ENCODE results near the gene EDAR.

The EDAR gene

DNA sequence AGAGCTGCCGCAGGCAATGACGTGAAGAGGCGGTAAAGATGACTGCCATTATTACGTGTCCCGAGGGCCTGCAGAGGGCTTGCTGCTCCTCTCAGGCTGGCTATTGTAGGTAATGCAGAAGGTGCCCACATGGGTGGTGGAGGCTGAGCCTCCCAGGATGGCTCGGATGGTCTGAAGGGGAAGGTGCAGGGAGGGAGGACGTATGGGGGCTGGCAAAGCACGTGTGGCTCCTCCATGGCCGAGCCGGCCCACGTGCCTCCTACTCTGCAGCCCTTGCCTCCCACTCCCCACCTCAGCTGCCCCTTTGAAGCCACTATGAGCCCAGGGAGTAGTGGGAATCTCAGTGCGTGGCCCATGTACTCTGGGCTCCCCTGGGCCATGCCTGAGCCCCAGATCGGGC is 48.9 kb downstream of the EDAR start:
- TF ChIP-seq, protein P1, sequence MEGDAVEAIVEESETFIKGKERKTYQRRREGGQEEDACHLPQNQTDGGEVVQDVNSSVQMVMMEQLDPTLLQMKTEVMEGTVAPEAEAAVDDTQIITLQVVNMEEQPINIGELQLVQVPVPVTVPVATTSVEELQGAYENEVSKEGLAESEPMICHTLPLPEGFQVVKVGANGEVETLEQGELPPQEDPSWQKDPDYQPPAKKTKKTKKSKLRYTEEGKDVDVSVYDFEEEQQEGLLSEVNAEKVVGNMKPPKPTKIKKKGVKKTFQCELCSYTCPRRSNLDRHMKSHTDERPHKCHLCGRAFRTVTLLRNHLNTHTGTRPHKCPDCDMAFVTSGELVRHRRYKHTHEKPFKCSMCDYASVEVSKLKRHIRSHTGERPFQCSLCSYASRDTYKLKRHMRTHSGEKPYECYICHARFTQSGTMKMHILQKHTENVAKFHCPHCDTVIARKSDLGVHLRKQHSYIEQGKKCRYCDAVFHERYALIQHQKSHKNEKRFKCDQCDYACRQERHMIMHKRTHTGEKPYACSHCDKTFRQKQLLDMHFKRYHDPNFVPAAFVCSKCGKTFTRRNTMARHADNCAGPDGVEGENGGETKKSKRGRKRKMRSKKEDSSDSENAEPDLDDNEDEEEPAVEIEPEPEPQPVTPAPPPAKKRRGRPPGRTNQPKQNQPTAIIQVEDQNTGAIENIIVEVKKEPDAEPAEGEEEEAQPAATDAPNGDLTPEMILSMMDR (IDR thresholded peaks at IDR 0.05; ENCODE audit: low read depth, low read length) = no peak
- no peak overlapping the region for H3K4me3 ChIP-seq (ENCODE audit: low read depth, low read length)

DNA sequence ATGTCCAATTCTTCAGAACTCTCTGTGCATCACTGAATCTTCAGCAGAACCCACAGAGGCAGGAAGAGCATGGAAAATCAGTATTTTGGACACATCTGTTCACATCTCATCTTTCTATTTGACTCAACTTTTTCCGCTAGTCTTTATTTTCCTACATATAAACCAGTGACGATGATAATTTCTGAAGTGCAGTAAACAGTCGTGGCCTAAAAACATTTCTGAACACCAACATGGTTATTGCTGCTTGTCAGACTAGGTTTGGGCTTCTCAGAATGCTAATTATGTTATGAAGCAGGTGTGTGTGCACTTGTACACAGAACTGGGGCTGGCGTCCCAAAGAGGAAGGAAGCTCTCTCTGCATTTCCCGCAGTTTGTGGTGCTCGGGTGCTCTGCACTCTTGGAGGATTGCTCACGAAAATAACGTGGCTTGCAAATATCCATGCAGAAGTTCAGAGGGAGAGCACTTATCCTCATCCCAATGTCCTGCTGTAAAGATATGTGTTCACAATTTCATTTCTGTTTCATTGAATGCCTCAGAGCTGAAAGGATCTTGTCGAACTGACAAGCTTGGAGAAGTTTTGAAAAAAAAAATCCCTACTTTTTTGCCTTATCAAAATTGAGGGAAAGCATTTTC is 50.8 kb downstream of the EDAR start:
- TF ChIP-seq, protein P1 (IDR thresholded peaks at IDR 0.05; ENCODE audit: low read depth, low read length) = no peak

DNA sequence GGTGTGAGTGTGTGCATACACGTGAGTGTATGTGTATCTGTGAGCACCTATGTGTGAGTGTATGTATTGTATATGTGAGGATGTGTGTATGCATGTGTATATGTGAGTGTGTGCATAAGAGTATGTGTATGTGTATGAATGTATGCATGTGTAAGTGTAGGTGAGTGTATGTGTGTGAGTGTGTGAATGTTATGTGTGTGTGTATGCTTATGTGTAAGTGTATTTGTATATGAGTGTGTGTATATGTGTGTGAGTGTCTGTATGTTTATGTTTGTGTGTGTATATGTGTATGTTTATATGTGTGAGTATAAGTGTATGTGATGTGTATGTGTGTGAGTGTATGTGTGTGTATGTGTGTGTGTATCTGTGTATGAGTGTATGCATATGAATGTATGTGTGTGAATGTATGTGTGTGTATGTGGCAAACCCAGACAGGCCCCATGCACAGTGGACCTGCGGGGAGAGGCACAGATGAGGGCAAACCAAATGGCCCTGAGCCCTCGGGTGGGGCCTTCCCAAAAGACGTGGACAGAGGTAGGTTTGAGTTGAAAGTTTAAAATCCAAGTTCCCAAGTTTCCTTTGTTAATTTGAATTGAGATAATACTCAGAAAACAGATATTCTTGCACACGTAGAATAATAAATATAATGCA is 51.5 kb downstream of the EDAR start:
- no peak overlapping the region for H3K4me3 ChIP-seq (ENCODE audit: low read depth, low read length)
- TF ChIP-seq, protein P1 (IDR thresholded peaks at IDR 0.05; ENCODE audit: low read depth, low read length) = no peak

More for the DNA sequence above, 50.8 kb downstream of the EDAR start:
- no peak overlapping the region for H3K4me3 ChIP-seq (ENCODE audit: low read depth, low read length)

DNA sequence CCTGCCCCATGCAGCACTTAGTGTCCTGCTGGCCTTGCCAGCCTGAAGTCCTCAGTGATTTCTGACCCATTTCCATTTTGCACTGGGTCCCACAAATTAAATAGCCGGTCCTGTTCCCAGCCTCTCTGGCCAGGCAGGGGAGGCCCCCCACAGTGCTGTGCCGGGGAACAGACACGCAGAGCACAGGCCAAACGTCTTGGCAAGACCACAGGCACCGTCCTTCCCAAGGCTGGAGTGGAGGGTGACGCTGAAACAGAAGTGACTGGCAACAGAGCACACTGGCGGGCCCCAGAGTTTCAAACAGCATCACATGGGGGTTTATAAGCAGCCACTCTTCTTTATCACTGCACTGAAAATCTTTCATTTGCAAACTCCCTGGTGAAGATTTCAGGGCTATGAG is 52.2 kb downstream of the EDAR start:
- TF ChIP-seq, protein P1 (IDR thresholded peaks at IDR 0.05; ENCODE audit: low read depth, low read length) = no peak
- H3K4me3 ChIP-seq (ENCODE audit: low read depth, low read length) = no peak overlapping the region

DNA sequence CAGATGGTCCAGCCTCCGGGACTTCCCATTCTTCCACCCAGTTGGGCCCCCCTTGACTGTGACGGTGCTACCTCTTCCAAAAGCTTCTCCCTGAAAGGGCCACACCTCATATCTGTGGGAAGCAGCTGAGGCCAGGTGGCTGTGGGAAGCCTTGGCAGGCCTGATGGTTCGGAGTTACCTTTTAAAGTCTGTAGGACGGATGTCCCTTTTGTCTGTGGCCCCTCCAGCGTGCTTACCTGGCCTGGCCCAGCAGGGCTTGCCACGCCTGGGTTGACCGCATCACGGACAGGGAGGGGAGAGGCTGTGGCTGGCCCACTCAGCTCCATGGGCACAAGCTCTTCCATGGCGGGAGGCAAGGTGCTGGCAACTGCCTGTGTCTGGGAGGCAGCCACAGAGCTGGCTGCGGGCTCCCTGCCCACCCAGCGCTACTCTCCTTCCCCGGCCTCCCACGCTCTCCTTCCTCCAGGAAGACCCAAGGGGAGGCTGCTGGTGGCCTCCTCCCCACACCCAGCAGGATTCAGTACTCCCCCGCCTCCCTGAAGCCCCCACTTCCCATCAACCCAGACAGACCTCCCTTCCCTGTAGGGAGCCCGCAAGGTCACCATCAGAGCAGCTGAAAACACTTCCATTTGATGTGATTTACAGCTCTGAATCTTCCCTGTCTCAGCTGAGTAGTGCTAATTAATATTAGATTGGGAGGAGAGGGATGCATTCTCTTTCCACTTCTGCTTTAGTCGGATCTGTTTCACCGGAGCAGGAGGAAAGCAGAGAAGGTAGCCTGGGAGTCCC is 52.8 kb downstream of the EDAR start:
- no peak overlapping the region for H3K4me3 ChIP-seq (ENCODE audit: low read depth, low read length)
- TF ChIP-seq, protein P1 (IDR thresholded peaks at IDR 0.05; ENCODE audit: low read depth, low read length) = no peak

DNA sequence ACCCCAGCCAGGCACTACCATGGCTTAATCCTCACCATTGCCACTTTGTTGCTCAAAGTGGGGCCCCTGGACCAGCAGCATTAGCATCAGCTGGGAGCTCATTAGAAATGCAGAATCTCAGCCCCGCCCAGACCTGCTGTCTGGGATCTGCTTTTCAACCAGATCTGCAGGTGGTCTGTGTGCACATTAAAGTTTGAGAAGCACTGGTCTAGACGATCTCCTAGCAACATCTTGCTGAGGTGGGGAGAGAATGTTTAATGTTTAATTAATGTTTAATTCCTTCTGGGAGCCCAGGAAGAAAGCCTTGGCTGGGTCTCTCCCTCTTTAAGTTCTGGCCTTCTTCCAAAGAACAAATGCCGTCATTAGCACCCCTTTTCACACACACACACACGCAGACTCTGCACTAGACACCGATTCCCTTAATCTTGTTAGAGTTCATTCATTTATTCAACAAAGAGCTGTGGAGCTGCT is 53.7 kb downstream of the EDAR start:
- no peak overlapping the region for H3K4me3 ChIP-seq (ENCODE audit: low read depth, low read length)
- TF ChIP-seq, protein P1 (IDR thresholded peaks at IDR 0.05; ENCODE audit: low read depth, low read length) = no peak
